GM23338 (cell line): ENCODE measurements around the gene LPAR1. TPM values are rescaled to one million over a fixed set of nuclear protein-coding genes. Genes with fewer than 3 reads are reported as not detected.

Experiments used
- ATAC-seq: fragments of 200-7000 bp; cut with Tn5 transposase; 3 replicates; pipeline ENCODE4 v1.9.1; 2020
- DNase-seq: peaks from one replicate; pipeline ENCODE4 v3.0.0-alpha.2; 2015; ENCODE audit warnings: low spot score
- H2AFZ ChIP-seq: fragments of 200-600 bp; sonication (generic); 2 replicates; pipeline ENCODE4 v1.8.0; 2016; ENCODE audit warnings: antibody characterized with exemption, mild to moderate bottlenecking, moderate library complexity
- H3F3A ChIP-seq: fragments of 200-600 bp; sonication (generic); replicated peaks from 2 replicates; pipeline ENCODE4 v1.8.0; 2017; ENCODE audit warnings: antibody characterized with exemption, mixed run types, low read depth
- H3K27ac ChIP-seq: fragments of 200-600 bp; sonication (generic); 2 replicates; pipeline ENCODE4 v1.6.1; 2016; ENCODE audit warnings: low read depth
- H3K27me3 ChIP-seq: fragments of 200-600 bp; sonication (generic); 2 replicates; pipeline ENCODE4 v1.8.0; 2016; ENCODE audit warnings: mild to moderate bottlenecking, mixed run types, moderate library complexity; ENCODE audit not compliant: insufficient read depth
- H3K36me3 ChIP-seq: fragments of 200-600 bp; sonication (generic); 2 replicates; pipeline ENCODE4 v1.8.0; 2016; ENCODE audit warnings: mild to moderate bottlenecking; ENCODE audit not compliant: insufficient read depth
- H3K4me1 ChIP-seq: fragments of 200-600 bp; sonication (generic); 2 replicates; pipeline ENCODE4 v1.8.0; 2016; ENCODE audit warnings: mild to moderate bottlenecking, moderate library complexity; ENCODE audit not compliant: insufficient read depth
- H3K4me2 ChIP-seq: fragments of 200-600 bp; sonication (generic); 2 replicates; pipeline ENCODE4 v1.7.1; 2017; ENCODE audit warnings: mixed run types
- H3K4me3 ChIP-seq: fragments of 200-600 bp; sonication (generic); 2 replicates; pipeline ENCODE4 v1.6.1; 2016; ENCODE audit warnings: mixed run types
- H3K79me2 ChIP-seq: fragments of 200-600 bp; sonication (generic); replicated peaks from 2 replicates; pipeline ENCODE4 v1.8.0; 2017; ENCODE audit warnings: mild to moderate bottlenecking; ENCODE audit not compliant: insufficient read depth
- H3K9me2 ChIP-seq: fragments of 200-600 bp; sonication (generic); 2 replicates; pipeline ENCODE4 v1.8.0; 2017; ENCODE audit not compliant: insufficient read depth
- H4K20me1 ChIP-seq: fragments of 200-600 bp; sonication (generic); replicated peaks from 2 replicates; pipeline ENCODE4 v1.8.0; 2017; ENCODE audit warnings: mild to moderate bottlenecking; ENCODE audit not compliant: insufficient read depth
- H3K27ac Mint-ChIP-seq: 2 replicates; pipeline ENCODE4 v1.8.0; 2020; ENCODE audit warnings: inconsistent platforms, mild to moderate bottlenecking, moderate library complexity, mixed read lengths
- H3K27me3 Mint-ChIP-seq: 3 replicates; pipeline ENCODE4 v1.8.0; 2022; ENCODE audit warnings: low read depth, mild to moderate bottlenecking, moderate library complexity, mixed read lengths, inconsistent platforms; ENCODE audit not compliant: insufficient read depth, poor library complexity
- H3K36me3 Mint-ChIP-seq: 3 replicates; pipeline ENCODE4 v1.8.0; 2021; ENCODE audit warnings: low read depth, mild to moderate bottlenecking, inconsistent platforms, moderate library complexity, mixed read lengths
- H3K4me1 Mint-ChIP-seq: 3 replicates; pipeline ENCODE4 v1.8.0; 2020; ENCODE audit warnings: mild to moderate bottlenecking, inconsistent platforms, mixed read lengths
- H3K4me3 Mint-ChIP-seq: 3 replicates; pipeline ENCODE4 v1.8.0; 2021; ENCODE audit warnings: moderate library complexity, mild to moderate bottlenecking, inconsistent platforms, mixed read lengths
- H3K9me3 Mint-ChIP-seq: 3 replicates; pipeline ENCODE4 v1.8.0; 2020; ENCODE audit warnings: moderate library complexity, mild to moderate bottlenecking, inconsistent platforms, mixed read lengths
- CREB1 ChIP-seq: fragments of 250-450 bp; sonication (Bioruptor Pico); IDR thresholded peaks from 2 replicates; pipeline ENCODE4 v1.5.0; 2020; ENCODE audit warnings: low read depth, mild to moderate bottlenecking, moderate library complexity
- ETS1 ChIP-seq: IDR thresholded peaks from 2 replicates; pipeline ENCODE4 v1.6.1; 2016; ENCODE audit warnings: antibody characterized with exemption
- EZH2 ChIP-seq: fragments of 200-600 bp; sonication (generic); IDR thresholded peaks from one replicate; pipeline ENCODE4 v1.8.0; 2017; ENCODE audit warnings: antibody characterized with exemption, mild to moderate bottlenecking, low read depth; ENCODE audit not compliant: unreplicated experiment
- EZH2phosphoT487 ChIP-seq: fragments of 200-600 bp; sonication (generic); IDR thresholded peaks from one replicate; pipeline ENCODE4 v1.8.1; 2018; ENCODE audit warnings: antibody characterized with exemption; ENCODE audit not compliant: unreplicated experiment
- STAT1 ChIP-seq: IDR thresholded peaks from one replicate; pipeline ENCODE4 v1.6.1; 2016; ENCODE audit warnings: antibody characterized with exemption; ENCODE audit not compliant: unreplicated experiment
- ZNF114 ChIP-seq: fragments of 250-450 bp; sonication (Bioruptor Pico); IDR thresholded peaks from 2 replicates; pipeline ENCODE4 v1.5.0; 2020; ENCODE audit warnings: mild to moderate bottlenecking, moderate library complexity
- polyA plus RNA-seq: library from polyadenylated mRNA; unstranded; fragments of >200 nt; fragmentation: Nextera tagmentation; extraction: Ambion mirVana; gene quantifications from 2 replicates; pipeline ENCODE4 v1.2.1, GENCODE V29; 2016
- total RNA-seq: library from RNA; depleted of rRNA; stranded (reverse); fragments of >200 nt; shearing (Covaris generic); gene quantifications from 2 replicates; pipeline ENCODE4 v1.2.3, GENCODE V29; 2014
- TF ChIP-seq, protein P1 (sequence below): IDR thresholded peaks from one replicate; pipeline ENCODE4 v1.6.1; 2018; ENCODE audit warnings: antibody characterized with exemption; ENCODE audit not compliant: unreplicated experiment
- TF ChIP-seq, protein P2 (sequence below): fragments of 250-450 bp; sonication (Bioruptor Pico); IDR thresholded peaks from 2 replicates; pipeline ENCODE4 v1.5.0; 2020; ENCODE audit warnings: mild to moderate bottlenecking, moderate library complexity
- TF ChIP-seq, protein P3 (sequence below), 2 experiments: fragments of 200-600 bp in 1 of 2; sonication (generic) in 1 of 2; conservative IDR thresholded peaks; 2 replicates each; pipeline versions ENCODE4 v1.5.1 to v1.6.1; 2016 to 2017; ENCODE audit warnings: antibody characterized with exemption in 2 of 2, low read depth in 2 of 2, mild to moderate bottlenecking in 2 of 2, moderate library complexity in 1 of 2

The LPAR1 gene
- total and polyA plus RNA-seq, 2 experiments from 2014 or later = 1.0 to 3.8 TPM

DNA sequence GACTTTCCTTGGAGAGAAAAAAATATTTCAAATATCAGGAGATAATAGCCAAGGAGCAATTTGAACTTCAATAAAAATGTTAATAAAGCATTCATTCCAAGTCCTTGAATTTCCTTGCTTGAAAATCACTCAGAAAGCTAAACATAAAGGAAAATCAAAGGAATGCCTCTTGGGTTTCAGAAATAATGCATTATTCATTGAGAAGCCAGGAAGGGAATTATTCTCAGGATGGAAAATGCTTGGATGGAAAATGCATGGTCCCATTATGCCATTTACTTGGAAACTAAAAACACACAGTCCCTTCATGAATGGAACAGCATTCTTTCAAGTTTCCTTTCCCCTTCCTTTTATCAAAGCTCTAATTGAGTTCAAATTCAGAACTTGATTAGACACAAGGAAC is 160.9 kb downstream of the LPAR1 start:
- no peaks in the 10 kb centered on the region for H3F3A ChIP-seq
- H3K4me3 ChIP-seq = no peak overlapping the region
- no peaks in the 10 kb centered on the region for H3K27me3 ChIP-seq
- TF ChIP-seq, protein P1, sequence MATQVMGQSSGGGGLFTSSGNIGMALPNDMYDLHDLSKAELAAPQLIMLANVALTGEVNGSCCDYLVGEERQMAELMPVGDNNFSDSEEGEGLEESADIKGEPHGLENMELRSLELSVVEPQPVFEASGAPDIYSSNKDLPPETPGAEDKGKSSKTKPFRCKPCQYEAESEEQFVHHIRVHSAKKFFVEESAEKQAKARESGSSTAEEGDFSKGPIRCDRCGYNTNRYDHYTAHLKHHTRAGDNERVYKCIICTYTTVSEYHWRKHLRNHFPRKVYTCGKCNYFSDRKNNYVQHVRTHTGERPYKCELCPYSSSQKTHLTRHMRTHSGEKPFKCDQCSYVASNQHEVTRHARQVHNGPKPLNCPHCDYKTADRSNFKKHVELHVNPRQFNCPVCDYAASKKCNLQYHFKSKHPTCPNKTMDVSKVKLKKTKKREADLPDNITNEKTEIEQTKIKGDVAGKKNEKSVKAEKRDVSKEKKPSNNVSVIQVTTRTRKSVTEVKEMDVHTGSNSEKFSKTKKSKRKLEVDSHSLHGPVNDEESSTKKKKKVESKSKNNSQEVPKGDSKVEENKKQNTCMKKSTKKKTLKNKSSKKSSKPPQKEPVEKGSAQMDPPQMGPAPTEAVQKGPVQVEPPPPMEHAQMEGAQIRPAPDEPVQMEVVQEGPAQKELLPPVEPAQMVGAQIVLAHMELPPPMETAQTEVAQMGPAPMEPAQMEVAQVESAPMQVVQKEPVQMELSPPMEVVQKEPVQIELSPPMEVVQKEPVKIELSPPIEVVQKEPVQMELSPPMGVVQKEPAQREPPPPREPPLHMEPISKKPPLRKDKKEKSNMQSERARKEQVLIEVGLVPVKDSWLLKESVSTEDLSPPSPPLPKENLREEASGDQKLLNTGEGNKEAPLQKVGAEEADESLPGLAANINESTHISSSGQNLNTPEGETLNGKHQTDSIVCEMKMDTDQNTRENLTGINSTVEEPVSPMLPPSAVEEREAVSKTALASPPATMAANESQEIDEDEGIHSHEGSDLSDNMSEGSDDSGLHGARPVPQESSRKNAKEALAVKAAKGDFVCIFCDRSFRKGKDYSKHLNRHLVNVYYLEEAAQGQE = no peak
- no peak for TF ChIP-seq STAT1
- TF ChIP-seq CREB1 (CRISPR knock-in tag) = no peak
- TF ChIP-seq EZH2phosphoT487 = no peak
- no peak for TF ChIP-seq EZH2
- TF ChIP-seq, protein P2, sequence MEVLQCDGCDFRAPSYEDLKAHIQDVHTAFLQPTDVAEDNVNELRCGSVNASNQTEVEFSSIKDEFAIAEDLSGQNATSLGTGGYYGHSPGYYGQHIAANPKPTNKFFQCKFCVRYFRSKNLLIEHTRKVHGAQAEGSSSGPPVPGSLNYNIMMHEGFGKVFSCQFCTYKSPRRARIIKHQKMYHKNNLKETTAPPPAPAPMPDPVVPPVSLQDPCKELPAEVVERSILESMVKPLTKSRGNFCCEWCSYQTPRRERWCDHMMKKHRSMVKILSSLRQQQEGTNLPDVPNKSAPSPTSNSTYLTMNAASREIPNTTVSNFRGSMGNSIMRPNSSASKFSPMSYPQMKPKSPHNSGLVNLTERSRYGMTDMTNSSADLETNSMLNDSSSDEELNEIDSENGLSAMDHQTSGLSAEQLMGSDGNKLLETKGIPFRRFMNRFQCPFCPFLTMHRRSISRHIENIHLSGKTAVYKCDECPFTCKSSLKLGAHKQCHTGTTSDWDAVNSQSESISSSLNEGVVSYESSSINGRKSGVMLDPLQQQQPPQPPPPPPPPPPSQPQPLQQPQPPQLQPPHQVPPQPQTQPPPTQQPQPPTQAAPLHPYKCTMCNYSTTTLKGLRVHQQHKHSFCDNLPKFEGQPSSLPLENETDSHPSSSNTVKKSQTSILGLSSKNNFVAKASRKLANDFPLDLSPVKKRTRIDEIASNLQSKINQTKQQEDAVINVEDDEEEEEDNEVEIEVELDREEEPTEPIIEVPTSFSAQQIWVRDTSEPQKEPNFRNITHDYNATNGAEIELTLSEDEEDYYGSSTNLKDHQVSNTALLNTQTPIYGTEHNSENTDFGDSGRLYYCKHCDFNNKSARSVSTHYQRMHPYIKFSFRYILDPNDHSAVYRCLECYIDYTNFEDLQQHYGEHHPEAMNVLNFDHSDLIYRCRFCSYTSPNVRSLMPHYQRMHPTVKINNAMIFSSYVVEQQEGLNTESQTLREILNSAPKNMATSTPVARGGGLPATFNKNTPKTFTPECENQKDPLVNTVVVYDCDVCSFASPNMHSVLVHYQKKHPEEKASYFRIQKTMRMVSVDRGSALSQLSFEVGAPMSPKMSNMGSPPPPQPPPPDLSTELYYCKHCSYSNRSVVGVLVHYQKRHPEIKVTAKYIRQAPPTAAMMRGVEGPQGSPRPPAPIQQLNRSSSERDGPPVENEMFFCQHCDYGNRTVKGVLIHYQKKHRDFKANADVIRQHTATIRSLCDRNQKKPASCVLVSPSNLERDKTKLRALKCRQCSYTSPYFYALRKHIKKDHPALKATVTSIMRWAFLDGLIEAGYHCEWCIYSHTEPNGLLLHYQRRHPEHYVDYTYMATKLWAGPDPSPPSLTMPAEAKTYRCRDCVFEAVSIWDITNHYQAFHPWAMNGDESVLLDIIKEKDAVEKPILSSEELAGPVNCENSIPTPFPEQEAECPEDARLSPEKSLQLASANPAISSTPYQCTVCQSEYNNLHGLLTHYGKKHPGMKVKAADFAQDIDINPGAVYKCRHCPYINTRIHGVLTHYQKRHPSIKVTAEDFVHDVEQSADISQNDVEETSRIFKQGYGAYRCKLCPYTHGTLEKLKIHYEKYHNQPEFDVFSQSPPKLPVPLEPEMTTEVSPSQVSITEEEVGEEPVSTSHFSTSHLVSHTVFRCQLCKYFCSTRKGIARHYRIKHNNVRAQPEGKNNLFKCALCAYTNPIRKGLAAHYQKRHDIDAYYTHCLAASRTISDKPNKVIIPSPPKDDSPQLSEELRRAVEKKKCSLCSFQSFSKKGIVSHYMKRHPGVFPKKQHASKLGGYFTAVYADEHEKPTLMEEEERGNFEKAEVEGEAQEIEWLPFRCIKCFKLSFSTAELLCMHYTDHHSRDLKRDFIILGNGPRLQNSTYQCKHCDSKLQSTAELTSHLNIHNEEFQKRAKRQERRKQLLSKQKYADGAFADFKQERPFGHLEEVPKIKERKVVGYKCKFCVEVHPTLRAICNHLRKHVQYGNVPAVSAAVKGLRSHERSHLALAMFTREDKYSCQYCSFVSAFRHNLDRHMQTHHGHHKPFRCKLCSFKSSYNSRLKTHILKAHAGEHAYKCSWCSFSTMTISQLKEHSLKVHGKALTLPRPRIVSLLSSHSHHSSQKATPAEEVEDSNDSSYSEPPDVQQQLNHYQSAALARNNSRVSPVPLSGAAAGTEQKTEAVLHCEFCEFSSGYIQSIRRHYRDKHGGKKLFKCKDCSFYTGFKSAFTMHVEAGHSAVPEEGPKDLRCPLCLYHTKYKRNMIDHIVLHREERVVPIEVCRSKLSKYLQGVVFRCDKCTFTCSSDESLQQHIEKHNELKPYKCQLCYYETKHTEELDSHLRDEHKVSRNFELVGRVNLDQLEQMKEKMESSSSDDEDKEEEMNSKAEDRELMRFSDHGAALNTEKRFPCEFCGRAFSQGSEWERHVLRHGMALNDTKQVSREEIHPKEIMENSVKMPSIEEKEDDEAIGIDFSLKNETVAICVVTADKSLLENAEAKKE = no peak
- TF ChIP-seq, protein P3, sequence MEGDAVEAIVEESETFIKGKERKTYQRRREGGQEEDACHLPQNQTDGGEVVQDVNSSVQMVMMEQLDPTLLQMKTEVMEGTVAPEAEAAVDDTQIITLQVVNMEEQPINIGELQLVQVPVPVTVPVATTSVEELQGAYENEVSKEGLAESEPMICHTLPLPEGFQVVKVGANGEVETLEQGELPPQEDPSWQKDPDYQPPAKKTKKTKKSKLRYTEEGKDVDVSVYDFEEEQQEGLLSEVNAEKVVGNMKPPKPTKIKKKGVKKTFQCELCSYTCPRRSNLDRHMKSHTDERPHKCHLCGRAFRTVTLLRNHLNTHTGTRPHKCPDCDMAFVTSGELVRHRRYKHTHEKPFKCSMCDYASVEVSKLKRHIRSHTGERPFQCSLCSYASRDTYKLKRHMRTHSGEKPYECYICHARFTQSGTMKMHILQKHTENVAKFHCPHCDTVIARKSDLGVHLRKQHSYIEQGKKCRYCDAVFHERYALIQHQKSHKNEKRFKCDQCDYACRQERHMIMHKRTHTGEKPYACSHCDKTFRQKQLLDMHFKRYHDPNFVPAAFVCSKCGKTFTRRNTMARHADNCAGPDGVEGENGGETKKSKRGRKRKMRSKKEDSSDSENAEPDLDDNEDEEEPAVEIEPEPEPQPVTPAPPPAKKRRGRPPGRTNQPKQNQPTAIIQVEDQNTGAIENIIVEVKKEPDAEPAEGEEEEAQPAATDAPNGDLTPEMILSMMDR (conservative IDR thresholded peaks at IDR 0.05; ENCODE audit: low read depth in 2 of 2) = no peak
- TF ChIP-seq ZNF114 = no peak
- TF ChIP-seq ETS1 = no peak
- H4K20me1 ChIP-seq = no peaks in the 10 kb centered on the region
- no peaks in the 10 kb centered on the region for H3K79me2 ChIP-seq
- Mint-ChIP-seq H3K4me3 (no peak overlapping the region), H3K27me3 (no peaks in the 10 kb centered on the region), H3K4me1 (peaks cover 25% of the 10 kb centered on the region), H3K9me3 (no peaks in the 10 kb centered on the region; the same call in 2 of the 3 replicates), H3K36me3 (peaks cover 3% of the 10 kb centered on the region; the same call in 1 of the 3 replicates), H3K27ac (no peak overlapping the region)
- H3K36me3 ChIP-seq = no peaks in the 10 kb centered on the region
- H3K4me1 ChIP-seq = peaks cover 22% of the 10 kb centered on the region
- no peak overlapping the region for H2AFZ ChIP-seq
- H3K9me2 ChIP-seq = peaks cover 12% of the 10 kb centered on the region
- H3K27ac ChIP-seq = no peak overlapping the region
- ATAC-seq (no peak), DNase-seq (no peak)
- H3K4me2 ChIP-seq = peak overlapping the region; percentile 33; the same call in 1 of the 2 replicates
